ENCODE results near the gene MTTP.

- no peak for TF ChIP-seq EZH2 (IDR thresholded peaks at IDR 0.05; ENCODE audit: borderline replicate concordance)
- no peak for TF ChIP-seq CTCF (IDR thresholded peaks at IDR 0.05; ENCODE audit: poor library complexity)
These were observed 772 bp upstream of the MTTP start for GRCh38 chr4:99573735-99574368.

All from hepatocyte (in vitro differentiated cells).